GM23248 (cell line): ENCODE measurements around the gene THPO. TPM values are rescaled to one million over a fixed set of nuclear protein-coding genes. Genes with fewer than 3 reads are reported as not detected.

Experiments
- DNase-seq: peaks from one replicate; pipeline ENCODE4 v3.0.0-alpha.2; 2015
- H2AFZ ChIP-seq: fragments of 200-600 bp; sonication (generic); 2 replicates; pipeline ENCODE4 v1.6.1; 2016; ENCODE audit warnings: antibody characterized with exemption
- H3F3A ChIP-seq: fragments of 200-600 bp; sonication (generic); 2 replicates; pipeline ENCODE4 v1.6.1; 2016; ENCODE audit warnings: mild to moderate bottlenecking, antibody characterized with exemption, mixed run types; ENCODE audit not compliant: insufficient read depth
- H3K27ac ChIP-seq: fragments of 200-600 bp; sonication (generic); 2 replicates; pipeline ENCODE4 v1.5.1; 2016; ENCODE audit warnings: mild to moderate bottlenecking
- H3K27me3 ChIP-seq: fragments of 200-600 bp; sonication (generic); replicated peaks from 2 replicates; pipeline ENCODE4 v1.6.1; 2016; ENCODE audit warnings: mild to moderate bottlenecking; ENCODE audit not compliant: insufficient read depth
- H3K36me3 ChIP-seq: fragments of 200-600 bp; sonication (generic); 2 replicates; pipeline ENCODE4 v1.6.1; 2016; ENCODE audit warnings: low read depth, mild to moderate bottlenecking
- H3K4me1 ChIP-seq: fragments of 200-600 bp; sonication (generic); 2 replicates; pipeline ENCODE4 v1.6.1; 2016; ENCODE audit warnings: mild to moderate bottlenecking; ENCODE audit not compliant: insufficient read depth
- H3K4me2 ChIP-seq: fragments of 200-600 bp; sonication (generic); one replicate; pipeline ENCODE4 v1.6.1; 2016; ENCODE audit warnings: mild to moderate bottlenecking; ENCODE audit not compliant: unreplicated experiment
- H3K4me3 ChIP-seq: fragments of 200-600 bp; sonication (generic); 2 replicates; pipeline ENCODE4 v1.5.1; 2016; ENCODE audit warnings: mild to moderate bottlenecking
- H3K79me2 ChIP-seq: fragments of 200-600 bp; sonication (generic); 2 replicates; pipeline ENCODE4 v1.6.1; 2016; ENCODE audit warnings: mild to moderate bottlenecking; ENCODE audit not compliant: insufficient read depth
- H3K9ac ChIP-seq: fragments of 200-600 bp; sonication (generic); 2 replicates; pipeline ENCODE4 v1.6.1; 2016; ENCODE audit warnings: mild to moderate bottlenecking
- H3K9me2 ChIP-seq: fragments of 200-600 bp; sonication (generic); 2 replicates; pipeline ENCODE4 v1.6.1; 2016; ENCODE audit warnings: mixed run types, mild to moderate bottlenecking, moderate library complexity; ENCODE audit not compliant: insufficient read depth
- H3K9me3 ChIP-seq: fragments of 200-600 bp; sonication (generic); one replicate; pipeline ENCODE4 v1.6.1; 2017; ENCODE audit warnings: low read depth
- H4K20me1 ChIP-seq: fragments of 200-600 bp; sonication (generic); 2 replicates; pipeline ENCODE4 v1.6.0; 2016; ENCODE audit not compliant: insufficient read depth
- EZH2 ChIP-seq: fragments of 200-600 bp; sonication (generic); IDR thresholded peaks from 2 replicates; pipeline ENCODE4 v1.6.1; 2018; ENCODE audit warnings: antibody characterized with exemption, mild to moderate bottlenecking; ENCODE audit not compliant: insufficient read depth, poor library complexity, severe bottlenecking
- EZH2phosphoT487 ChIP-seq: fragments of 200-600 bp; sonication (generic); IDR thresholded peaks from 2 replicates; pipeline ENCODE4 v1.6.1; 2018; ENCODE audit warnings: antibody characterized with exemption, moderate library complexity, mild to moderate bottlenecking, low read depth; ENCODE audit not compliant: insufficient read depth
- WGBS, 2 experiments: methylation state at CpG; one replicate each; pipeline ENCODE4 v1.1.6; 2015 to 2017; ENCODE audit warnings: low lambda C conversion rate in 2 of 2, low coverage in 1 of 2; ENCODE audit errors: missing lambda C conversion rate in 2 of 2; 5-methylcytosine and 5-hydroxymethylcytosine counted together
- in situ Hi-C: fragments of 300-500 bp; cut with MboI; formaldehyde crosslinking; loops from 2 replicates; pipeline ENCODE4 v1.15.0; 2020
- polyA plus RNA-seq: library from polyadenylated mRNA; unstranded; fragments of >200 nt; fragmentation: Nextera tagmentation; extraction: Ambion mirVana; gene quantifications from 2 replicates; pipeline ENCODE4 v1.2.1, GENCODE V29; 2016
- total RNA-seq: library from RNA; depleted of rRNA; stranded (reverse); fragments of >200 nt; shearing (Covaris generic); gene quantifications from 2 replicates; pipeline ENCODE4 v1.2.3, GENCODE V29; 2014

The THPO gene
- total and polyA plus RNA-seq, 2 experiments from 2014 or later, result not detected

DNA sequence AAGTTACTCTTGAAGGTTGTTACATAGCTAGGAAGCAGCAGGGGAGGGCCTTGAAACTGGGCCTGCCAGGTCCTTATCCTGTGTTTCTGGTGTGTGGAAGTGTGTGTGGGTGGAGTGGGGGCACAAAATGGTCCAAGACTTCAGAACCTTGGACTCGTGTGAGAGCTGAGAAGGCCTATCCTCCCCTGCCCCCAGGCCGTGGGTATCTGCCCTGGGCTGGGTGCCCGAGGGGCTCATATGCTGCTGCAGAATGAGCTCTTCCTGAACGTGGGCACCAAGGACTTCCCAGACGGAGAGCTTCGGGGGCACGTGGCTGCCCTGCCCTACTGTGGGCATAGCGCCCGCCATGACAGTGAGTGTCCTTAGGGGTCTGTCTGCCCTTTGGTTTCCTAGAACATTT is 6.3 kb upstream of the THPO start:
- Histone ChIP-seq H3K4me3 (no peak overlapping the region), H3K4me1 (no peaks in the 10 kb centered on the region), H3K79me2 (no peaks in the 10 kb centered on the region), H2AFZ (no peak overlapping the region), H3K4me2 (no peak overlapping the region), H3K9ac (no peak overlapping the region), H4K20me1 (no peaks in the 10 kb centered on the region), H3K9me3 (no peaks in the 10 kb centered on the region), H3K9me2 (no peaks in the 10 kb centered on the region), H3K27me3 (peaks cover 23% of the 10 kb centered on the region), H3K27ac (no peak overlapping the region), H3K36me3 (no peaks in the 10 kb centered on the region), H3F3A (no peaks in the 10 kb centered on the region)
- WGBS, 2 experiments, result 72 to 77% methylated on average over 9 of the region's 9 CpGs
- no peak for TF ChIP-seq EZH2
- no peak for TF ChIP-seq EZH2phosphoT487
- in situ Hi-C loops, result no loop called here
- DNase-seq, result no peak

DNA sequence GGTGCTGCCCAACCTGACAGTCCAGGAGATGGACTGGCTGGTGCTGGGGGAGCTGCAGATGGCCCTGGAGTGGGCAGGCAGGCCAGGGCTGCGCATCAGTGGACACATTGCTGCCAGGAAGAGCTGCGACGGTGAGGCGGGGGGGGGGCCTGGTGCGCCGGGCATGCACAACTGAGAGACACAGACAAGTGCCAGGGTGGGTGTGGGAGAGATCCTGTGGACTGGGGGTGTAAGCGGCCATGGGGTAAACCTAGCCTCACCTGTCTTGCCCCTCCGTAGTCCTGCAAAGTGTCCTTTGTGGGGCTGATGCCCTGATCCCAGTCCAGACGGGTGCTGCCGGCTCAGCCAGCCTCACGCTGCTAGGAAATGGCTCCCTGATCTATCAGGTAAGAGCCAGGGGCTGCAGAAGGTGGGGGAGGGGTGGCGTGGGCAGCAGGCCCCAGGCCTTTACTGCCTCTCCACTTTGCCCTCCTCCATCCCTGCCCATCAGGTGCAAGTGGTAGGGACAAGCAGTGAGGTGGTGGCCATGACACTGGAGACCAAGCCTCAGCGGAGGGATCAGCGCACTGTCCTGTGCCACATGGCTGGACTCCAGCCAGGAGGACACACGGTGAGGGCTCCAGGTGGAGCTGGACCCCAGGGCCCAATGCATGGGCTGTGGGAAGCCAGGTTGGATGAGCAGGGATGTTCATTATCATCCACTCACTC is 5.2 kb upstream of the THPO start:
- Histone ChIP-seq H3K4me3 (no peak overlapping the region), H3K9ac (no peak overlapping the region), H2AFZ (no peak overlapping the region), H3K9me3 (no peaks in the 10 kb centered on the region), H3K79me2 (no peaks in the 10 kb centered on the region), H3F3A (no peaks in the 10 kb centered on the region), H3K27me3 (peaks cover 28% of the 10 kb centered on the region), H4K20me1 (no peaks in the 10 kb centered on the region), H3K36me3 (no peaks in the 10 kb centered on the region), H3K27ac (no peak overlapping the region), H3K4me2 (no peak overlapping the region), H3K9me2 (no peaks in the 10 kb centered on the region), H3K4me1 (no peaks in the 10 kb centered on the region)
- in situ Hi-C loops, result no loop called here
- 82 to 85% methylated on average over 15 of the region's 15 CpGs for WGBS, 2 experiments
- DNase-seq, result no peak
- TF ChIP-seq EZH2phosphoT487 (no peak), EZH2 (no peak)

GRCh38 chr3:184382326-184383032 is 4.5 kb upstream of the THPO start:
- WGBS, 2 experiments, result 84 to 86% methylated on average over 15 to 16 of the region's 16 CpGs
- Histone ChIP-seq H3F3A (no peaks in the 10 kb centered on the region), H3K4me1 (no peaks in the 10 kb centered on the region), H3K9ac (no peak overlapping the region), H4K20me1 (no peaks in the 10 kb centered on the region), H3K27ac (no peak overlapping the region), H3K9me2 (no peaks in the 10 kb centered on the region), H3K36me3 (no peaks in the 10 kb centered on the region), H3K4me2 (no peak overlapping the region), H2AFZ (no peak overlapping the region), H3K4me3 (no peak overlapping the region), H3K9me3 (no peaks in the 10 kb centered on the region), H3K79me2 (no peaks in the 10 kb centered on the region), H3K27me3 (peaks cover 28% of the 10 kb centered on the region)
- in situ Hi-C loops, result no loop called here
- TF ChIP-seq EZH2phosphoT487 (no peak), EZH2 (no peak)
- no peak for DNase-seq

GRCh38 chr3:184381261-184382224 is 3.5 kb upstream of the THPO start:
- Histone ChIP-seq H4K20me1 (no peaks in the 10 kb centered on the region), H3K9ac (no peak overlapping the region), H3K4me1 (no peaks in the 10 kb centered on the region), H3F3A (no peaks in the 10 kb centered on the region), H3K79me2 (no peaks in the 10 kb centered on the region), H3K9me3 (no peaks in the 10 kb centered on the region), H3K4me2 (peak overlapping the region; percentile 40), H3K9me2 (no peaks in the 10 kb centered on the region), H2AFZ (peak overlapping the region; percentile 47), H3K27ac (no peak overlapping the region), H3K27me3 (peaks cover 33% of the 10 kb centered on the region), H3K36me3 (no peaks in the 10 kb centered on the region), H3K4me3 (peak overlapping the region; percentile 49; the same call in 1 of the 2 replicates)
- DNase-seq, result peak; percentile 52
- in situ Hi-C loops, result no loop called here
- WGBS, 2 experiments, result 7 to 10% methylated on average over 46 of the region's 55 CpGs
- no peak for TF ChIP-seq EZH2
- TF ChIP-seq EZH2phosphoT487, result no peak
